OCI-M1 (cell line): ENCODE results near the gene ACYP2.
"Not testable (repeated sequence)": the region's sequence is repeated elsewhere in the genome, so short reads cannot be mapped to it uniquely, and the experiment has no call there.

Source experiments
- DNase-seq: peaks from one replicate; lab custom pipeline; 2025; lab: John Stamatoyannopoulos, UW

The ACYP2 gene

DNA sequence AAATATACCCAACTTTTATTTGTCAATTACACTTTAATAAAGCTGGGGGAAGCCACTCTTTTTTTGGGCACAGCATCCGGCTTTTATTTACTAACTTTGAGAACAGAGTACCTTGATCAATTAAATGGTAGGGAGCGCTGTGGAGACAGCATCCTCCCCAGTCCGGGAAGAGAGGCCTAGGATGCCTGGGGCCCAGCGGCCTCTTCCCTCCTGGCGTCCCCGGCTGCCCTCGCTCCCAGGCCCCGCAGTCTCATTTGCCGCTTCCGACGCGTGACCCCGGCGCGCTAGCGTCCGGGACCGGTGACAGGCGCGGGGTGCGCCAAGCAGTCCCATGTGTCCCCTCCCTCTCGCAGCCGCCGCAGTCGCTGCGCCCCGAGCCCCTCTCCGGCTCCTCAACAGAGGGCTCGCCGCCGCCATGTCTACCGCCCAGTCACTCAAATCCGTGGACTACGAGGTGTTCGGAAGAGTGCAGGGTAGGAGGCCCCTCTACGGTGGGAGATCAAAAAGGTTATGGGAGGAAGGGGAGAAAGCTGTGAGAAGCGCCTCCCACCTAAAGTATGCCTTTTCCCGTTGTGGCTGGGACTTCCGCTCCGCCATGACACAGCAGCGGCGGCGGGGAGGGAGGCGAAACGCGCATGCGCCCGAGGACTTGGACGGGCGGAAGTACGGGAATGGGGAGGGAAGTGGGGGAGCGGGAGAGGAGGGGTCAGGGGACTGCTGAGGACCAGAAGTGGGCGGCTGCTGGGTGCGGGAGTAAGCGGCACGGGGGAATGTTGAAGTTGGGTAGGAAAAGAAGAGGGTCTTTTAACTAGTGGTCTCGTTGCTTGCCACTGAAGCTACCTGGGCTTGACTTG lies at the start of gene ACYP2:
ACYP2 (plus strand) TSS at position 332 of the 854 bp plus-strand sequence.
- DNase-seq = peak; percentile 97

DNA sequence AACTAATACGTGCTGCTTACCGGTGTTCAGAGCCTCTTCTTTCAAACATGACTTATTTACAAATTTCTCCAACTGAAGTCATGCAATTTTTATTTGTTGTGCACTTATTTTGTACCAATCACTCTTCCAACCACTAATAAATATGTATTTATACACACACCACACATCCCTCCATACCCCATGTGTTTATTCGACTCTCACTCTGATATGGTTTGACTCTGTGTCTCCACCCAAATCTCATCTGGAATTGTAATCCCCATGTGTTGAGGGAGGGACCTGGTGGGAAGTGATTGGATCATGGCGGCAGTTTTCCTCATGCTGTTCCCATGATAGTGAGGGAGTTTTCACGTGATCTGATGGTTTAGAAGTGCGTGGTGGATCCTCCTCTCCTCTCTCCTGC lies 49.5 kb upstream of the ACYP2 start:
- DNase-seq = no peak

DNA sequence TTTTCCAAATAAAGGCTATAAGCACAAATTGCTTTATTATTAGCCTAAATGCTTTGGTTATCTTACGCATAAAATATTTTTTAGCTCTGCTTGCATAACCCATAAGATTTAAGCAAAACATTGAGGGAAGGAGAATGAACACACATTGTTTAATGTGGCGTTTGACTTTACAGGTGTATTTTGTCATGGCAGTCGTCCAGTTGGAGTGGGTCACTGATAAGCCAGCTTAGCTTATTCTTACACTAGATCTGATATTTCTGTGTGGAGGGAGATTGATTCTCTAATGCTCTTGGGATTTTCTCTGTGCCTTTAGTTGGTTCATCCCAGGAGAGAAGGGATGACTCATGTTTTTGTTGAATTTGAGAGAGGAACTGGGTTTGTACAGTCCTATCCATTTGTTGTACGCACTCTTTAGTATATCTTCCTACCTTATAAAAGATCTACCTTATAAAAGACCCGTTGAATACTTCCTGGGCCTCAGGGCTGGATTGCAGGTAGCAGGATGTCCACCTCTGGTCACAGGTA lies 47.5 kb upstream of the ACYP2 start:
- DNase-seq = no peak

DNA sequence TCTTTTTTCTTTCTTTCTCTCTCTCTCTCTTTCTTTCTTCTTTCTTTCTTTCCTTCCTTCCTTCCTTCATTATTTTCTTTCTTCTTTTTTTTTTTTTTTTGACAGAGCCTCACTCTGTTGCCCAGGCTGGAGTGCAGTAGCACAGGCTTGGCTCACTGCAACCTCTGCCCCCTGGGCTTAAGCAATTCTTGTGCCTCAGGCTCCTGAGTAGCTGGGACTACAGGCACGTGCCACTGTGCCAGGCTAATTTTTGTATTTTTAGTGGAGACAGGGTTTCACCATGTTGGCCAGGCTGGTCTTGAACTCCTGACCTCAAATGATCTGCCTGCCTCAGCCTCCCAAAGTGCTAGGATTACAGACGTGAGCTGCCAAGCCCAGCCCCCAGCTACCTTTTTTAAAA lies 42.9 kb upstream of the ACYP2 start:
- not testable (repeated sequence) for DNase-seq

DNA sequence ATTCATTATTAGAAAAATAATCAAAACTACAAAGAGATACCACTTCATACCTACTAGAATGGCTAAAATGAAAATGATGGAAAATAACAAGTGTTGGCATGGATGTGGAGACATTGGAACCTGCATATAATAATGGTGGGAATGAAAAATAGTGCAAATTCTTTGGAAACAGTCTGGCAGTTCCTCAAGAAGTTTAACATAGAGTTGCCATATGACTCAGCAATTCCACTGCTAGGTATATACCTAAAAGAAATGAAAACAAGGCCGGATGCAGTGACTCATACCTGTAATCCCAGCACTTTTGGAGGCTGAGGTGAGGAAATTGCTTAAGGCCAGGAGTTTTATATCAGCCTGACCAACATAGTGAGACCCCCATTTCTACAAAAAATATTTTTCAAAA lies 41.6 kb upstream of the ACYP2 start:
- DNase-seq = no peak

DNA sequence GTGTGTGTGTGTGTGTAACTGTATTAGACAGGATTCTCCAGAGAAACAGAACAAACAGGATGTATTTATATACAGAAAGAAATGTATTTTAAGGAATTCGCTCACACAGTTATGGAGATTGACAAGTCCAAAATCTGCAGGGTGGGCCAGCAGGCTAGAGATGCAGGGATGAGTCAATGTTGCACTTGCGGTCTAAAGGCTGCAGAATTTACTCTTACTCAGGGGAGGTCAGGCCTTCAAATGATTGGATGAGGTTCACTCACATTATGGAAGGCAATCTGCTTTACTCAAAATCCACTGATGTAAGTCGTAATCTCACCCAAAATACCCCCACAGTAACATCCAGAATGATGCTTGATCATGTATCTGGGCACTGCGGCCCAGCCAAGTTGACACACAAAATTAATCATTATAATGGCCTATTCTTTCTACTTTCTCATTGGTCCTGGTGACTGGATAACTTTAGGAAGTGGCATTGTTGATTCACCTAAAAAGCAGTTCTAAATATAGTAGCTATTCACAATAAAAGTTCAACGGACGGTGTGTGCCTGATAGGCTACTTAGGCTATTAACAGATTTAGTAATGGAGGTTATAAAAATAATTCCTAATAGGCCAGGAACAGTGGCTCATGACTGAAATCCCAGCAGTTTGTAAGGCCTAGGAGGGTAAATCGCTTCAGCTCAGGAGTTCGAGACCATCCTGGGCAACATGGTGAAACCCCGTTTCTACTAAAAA lies 40.6 kb upstream of the ACYP2 start:
- DNase-seq = no peak

DNA sequence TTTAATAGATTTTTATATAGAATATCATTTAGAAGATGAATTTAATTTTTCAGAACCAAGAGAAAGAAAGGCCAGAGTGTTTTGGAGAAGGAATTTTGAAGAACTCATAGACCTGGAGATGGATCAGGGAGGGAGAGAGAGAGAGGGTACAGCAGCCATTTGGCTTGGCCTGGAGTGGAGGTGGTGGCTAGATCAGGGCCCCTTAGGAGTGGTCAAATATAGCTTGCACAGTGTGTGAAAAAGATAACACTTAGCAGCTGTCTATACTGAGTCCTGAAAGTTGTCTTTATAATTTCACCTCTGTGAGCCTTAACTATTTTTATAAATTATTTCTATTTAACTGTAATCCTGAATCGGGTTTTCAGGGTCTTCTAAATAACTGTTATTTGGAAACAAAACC lies 38.8 kb upstream of the ACYP2 start:
- DNase-seq = peak; percentile 83

DNA sequence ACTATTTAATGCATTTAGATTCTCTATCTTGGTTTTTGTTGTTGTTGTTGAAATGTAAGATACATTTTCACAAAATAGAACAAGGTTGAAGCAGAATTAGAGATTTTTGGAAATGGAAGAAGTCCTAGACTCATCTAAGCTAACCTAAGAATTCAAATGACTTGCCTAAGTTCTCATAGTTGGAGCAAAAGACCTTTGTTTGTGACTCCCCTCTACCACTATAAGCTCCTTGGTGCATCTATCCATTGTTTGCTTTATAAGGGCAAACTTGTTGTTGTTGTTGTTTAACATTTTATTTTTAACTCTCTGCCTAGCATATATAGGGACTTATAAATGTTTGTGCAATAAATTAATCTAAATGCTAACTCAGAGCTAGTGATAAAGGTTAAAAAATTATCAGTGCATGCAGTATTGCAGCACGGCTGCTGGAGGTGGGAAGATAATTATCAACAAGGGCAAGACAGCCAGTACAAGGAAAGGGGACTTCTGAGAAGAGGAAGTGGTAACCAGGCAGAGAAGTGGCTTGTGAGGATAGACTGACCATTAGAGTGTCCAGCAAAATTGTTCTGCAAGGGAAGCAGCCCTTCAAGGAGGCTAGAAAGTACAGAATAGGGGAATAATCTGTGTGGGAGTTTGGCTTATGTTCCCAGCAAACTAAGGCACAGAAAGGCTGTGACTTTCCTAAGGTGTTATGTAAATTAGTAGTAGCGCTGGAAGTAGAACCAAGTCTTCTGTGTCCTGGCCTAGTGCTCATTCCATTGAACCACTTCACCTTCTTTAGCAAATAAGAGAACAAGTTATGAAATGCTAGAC lies 38.1 kb upstream of the ACYP2 start:
- DNase-seq = peak; percentile 95

DNA sequence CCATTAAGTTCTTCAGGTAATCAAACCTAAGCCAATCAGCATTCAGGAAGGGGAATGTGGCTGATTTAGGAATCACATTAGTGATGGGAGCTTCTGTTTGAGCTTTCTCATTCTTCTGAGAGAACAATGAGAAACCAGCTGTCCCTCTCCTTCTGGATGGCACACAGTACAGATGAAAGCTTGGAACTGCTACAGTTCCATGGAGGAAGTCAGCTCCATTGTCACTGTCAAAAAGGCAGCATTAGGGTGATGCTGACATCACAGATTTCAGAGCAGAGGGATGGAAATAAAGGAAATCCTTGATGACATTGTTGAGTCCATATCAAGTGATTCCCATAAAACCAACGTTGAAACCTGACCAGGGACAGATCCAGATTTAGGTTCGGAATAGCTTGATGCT lies 36.1 kb upstream of the ACYP2 start:
- DNase-seq = no peak

DNA sequence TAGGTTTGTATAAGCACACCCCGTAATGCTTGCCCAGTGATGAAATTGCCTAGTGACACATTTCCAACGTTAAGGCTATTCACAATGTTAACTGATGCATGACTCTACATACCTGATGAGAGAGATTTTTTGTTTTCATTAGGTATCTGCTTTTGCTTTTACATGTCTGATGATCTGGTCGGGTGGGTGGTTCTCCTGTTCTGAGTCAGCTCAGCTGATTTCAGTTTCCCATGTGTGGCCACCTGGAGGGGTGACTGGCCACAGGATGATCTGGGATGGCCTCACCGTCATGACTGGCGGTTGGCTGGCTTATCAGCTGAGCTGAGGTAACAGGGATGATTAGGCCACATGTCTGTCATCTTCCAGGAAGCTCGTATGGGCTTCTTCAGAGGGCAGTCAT lies 33.8 kb upstream of the ACYP2 start:
- peak; percentile 87 for DNase-seq

DNA sequence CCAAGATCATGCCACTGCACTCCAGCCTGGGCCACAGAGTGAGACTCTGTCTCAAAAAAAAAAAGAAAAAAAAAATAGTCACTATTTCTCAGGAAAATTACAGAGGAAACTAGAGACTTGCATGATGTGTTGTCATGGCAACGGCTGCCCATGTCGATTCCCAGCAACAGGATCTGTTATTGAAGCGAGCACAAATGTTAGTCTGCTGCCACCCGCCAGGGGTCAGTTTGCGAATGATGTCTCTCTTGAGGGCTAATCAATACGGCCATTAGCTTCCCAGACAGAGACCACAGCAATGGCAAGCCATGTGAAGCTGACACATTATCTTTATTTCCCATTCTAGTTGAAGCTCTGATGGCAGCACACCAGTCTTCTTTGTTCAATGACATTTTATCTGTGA lies 32.4 kb upstream of the ACYP2 start:
- no peak for DNase-seq

DNA sequence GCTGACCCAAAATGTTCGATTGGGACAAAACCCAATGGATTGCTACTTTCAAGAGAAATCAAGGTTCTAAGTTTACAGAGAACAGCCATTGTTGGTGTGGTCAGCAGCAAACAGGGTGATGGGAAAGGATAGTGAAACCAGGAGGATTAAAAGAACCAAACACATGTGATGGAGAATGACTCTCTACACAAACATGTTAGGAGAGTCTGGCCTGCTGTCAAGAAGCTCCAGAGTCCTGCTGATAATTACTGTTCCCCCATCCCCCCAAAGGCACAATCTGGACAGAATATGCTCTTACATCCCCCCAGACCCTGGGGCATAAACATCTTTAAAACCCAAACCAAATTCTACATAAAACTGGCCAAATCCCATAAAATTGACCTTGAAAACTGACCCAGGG lies 32.0 kb upstream of the ACYP2 start:
- no peak for DNase-seq

DNA sequence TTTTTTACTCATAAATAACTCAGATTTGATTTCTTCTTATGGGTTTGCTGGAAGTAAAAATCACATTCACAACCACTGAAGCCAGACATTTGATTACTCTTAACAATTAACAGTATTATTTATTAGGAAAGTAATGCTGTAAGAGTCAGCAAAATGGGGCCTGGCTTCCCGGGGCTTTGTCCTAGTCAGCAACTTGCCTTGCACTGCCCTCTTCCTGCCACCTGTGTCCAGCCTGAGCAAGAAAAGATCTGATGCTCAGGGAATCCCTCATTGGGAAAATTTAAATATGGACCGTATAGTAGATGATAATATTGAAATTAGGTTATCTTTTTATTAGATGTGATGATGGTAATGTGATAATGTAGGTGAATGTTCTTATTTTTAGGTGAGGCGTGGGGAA lies 30.8 kb upstream of the ACYP2 start:
- DNase-seq = peak; percentile 24

DNA sequence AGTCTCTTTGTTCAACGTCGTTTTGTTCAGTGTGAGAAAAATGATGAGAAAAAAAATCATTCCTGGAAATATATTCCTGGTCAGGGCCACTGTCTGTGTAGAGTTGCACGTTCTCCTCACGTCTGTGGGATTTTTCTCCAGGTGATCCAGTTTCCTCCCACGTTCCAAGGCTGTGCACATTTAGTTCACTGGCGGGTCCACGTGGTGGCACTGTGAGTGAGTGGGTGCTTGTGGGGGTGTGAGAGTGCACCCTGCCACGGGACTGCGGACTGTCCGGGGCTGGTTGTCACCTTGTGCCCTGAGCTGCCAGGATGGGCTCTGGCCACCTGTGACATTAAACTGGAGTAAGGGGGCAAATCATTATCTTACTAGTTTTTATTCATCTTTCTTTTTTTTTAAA lies 30.3 kb upstream of the ACYP2 start:
- no peak for DNase-seq

DNA sequence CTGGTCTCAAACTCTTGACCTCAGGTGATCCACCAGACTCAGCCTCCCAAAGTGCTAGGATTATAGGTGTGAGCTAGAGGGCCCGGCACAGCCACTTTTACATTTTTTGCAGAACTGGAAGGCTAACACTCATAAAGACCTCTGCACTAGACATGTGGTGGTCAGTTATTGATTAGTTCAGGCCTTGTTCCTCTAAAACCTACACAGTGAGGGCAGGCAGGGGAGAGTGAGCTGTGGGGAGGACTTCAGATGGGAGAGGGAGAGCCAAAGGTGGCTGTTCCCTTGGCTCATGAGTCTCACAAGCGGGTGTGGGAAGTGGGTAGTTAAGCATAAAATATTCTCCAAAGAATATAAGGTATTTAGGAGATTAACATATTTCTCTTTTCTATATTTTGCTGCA lies 29.3 kb upstream of the ACYP2 start:
- no peak for DNase-seq

DNA sequence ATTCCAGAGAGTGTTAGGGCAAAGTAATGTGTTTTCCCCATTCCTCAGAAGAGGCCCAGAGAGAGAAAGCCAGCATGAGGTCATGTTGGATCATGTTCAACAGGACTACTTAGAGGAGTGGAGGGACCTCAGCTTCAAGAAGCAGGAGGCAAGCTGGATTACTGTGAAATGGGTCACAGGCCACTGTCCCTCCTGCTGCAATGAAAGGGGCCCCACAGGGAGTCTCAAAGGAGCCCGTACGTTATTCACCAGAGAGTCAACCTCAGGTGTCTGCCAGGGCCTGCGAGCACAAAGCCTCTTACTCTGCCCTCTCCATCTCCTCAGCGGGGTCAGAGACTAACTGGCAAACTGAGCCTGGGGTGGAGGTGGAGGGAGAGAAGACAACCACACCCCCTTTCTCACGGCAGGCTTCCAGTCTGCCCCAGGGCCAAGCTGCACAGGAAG lies 27.2 kb upstream of the ACYP2 start:
- DNase-seq = no peak

DNA sequence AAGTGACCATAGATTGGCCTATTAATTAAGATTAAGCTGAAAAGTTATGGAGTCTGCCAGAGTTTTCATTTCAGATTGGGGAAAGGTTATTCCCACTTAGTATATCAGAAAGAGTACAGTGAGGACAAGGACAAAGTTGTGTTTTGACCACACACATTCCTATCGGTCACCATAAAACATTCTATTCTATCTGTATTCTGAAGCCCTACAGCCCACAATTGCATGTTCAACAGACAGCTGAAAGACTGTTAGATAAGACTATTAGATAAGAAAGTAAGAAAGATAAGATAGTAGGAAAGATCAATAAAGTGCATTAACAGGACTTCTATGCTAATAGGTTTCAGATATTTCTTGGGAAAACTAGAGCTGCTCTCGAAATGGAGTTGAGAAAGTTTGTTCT lies 26.7 kb upstream of the ACYP2 start:
- no peak for DNase-seq

DNA sequence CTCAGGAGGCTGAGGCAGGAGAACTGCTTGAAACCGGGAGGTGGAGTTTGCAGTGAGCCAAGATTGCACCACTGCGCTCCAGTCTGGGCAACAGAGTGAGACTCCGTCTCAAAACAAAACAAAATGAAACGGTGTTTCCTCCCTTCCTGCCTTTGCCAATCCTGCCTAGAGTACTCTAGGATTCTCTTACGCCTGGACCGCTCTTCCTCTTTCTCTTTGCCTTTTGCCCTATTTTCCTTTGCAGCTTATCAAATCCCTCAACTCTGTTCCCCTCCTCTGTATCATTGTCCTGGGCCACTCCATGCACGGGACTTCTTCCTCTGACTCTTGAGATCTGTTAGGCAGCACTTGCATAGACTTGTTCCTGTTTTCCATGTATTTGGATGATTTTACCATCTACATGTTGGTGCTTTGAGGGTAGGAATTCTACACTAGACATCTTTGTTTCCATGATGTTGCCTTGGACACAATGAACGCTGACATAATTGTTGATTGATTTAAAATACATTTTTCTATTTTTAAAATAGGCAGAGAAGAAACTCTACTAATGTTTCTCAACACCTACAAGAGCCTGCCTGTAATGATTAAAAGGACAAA lies 24.8 kb upstream of the ACYP2 start:
- DNase-seq = no peak

DNA sequence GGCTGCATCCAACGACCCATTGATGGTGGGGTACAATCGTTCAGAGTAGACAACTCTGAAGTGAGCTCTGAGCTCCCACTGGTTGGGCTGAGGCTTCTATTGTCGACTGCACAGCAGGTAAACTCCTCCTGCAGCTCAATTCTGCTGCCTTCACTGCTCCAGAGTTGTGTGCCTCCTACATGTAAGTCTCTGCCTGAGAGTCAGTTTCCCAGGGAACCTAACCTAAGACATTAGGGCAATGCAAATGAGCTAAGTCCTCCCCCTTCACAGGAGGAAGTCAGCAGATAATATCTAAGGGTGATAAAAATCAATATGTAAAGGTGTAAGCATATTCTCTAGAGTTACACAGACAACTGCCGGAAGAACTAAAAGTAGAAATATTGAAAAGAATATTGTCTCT lies 22.5 kb upstream of the ACYP2 start:
- no peak for DNase-seq

DNA sequence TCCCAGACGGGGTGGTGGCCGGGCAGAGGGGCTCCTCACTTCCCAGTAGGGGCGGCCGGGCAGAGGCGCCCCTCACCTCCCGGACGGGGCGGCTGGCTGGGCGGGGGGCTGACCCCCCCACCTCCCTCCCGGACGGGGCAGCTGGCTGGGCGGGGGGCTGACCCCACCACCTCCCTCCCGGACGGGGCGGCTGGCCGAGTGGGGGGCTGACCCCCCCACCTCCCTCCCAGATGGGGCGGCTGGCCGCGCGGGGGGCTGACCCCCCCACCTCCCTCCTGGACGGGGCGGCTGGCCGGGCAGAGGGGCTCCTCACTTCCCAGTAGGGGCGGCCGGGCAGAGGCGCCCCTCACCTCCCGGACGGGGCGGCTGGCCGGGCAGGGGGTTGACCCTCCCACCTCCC lies 20.0 kb upstream of the ACYP2 start:
- not testable (repeated sequence) for DNase-seq

DNA sequence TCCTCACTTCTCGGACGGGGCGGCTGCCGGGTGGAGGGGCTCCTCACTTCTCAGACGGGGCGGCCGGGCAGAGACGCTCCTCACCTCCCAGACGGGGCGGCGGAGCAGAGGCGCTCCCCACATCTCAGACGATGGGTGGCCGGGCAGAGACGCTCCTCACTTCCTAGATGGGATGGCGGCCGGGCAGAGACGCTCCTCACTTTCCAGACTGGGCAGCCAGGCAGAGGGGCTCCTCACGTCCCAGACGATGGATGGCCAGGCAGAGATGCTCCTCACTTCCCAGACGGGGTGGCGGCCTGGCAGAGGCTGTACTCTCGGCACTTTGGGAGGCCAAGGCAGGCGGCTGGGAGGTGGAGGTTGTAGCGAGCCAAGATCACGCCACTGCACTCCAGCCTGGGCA lies 19.3 kb upstream of the ACYP2 start:
- DNase-seq = not testable (repeated sequence)

DNA sequence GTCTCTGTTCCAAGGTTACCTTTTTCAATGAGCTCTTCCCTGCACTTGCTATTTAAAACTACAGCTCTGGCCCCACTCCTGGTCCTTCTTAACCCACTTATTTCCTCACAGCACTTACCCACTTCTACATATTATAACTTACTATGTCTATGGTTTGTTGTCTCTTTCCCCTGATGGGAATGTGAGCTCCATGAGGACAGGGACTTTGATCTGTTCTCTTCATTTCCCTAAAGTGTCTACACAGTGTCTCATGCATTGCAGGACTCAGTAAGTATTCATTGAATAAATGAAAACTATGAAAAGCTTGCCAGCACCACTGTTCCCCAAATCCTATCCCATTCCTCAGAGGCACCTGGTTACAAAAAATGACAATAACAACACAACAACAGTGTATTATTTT lies 18.3 kb upstream of the ACYP2 start:
- DNase-seq = no peak
